GM18907 (cell line): Measurements from ENCODE around the gene RNU2-63P.
"Not testable (repeated sequence)": the region's sequence is repeated elsewhere in the genome, so short reads cannot be mapped to it uniquely, and the experiment has no call there.

ENCODE experiments used
- ATAC-seq: cut with Tn5 transposase; IDR thresholded peaks from one replicate; pipeline ENCODE4 v1.9.1; 2021; ENCODE audit warnings: mild to moderate bottlenecking, moderate library complexity; ENCODE audit not compliant: unreplicated experiment

The RNU2-63P gene

GRCh38 chr2:88032070-88032702 lies 15.8 kb upstream of the RNU2-63P start:
- ATAC-seq: no peak

- ATAC-seq: no peak
Measured at GRCh38 chr2:88028931-88029330, 12.6 kb upstream of the RNU2-63P start.

GRCh38 chr2:88027697-88028389 lies 11.5 kb upstream of the RNU2-63P start:
- peak; percentile 60 for ATAC-seq

GRCh38 chr2:88024509-88024908 lies 8.2 kb upstream of the RNU2-63P start:
- ATAC-seq: no peak

- no peak for ATAC-seq
Measured at GRCh38 chr2:88022669-88022921, 6.2 kb upstream of the RNU2-63P start.

- no peak for ATAC-seq
Measured at GRCh38 chr2:88019985-88020384, 3.6 kb upstream of the RNU2-63P start.

- ATAC-seq: no peak
Measured at GRCh38 chr2:88018909-88019308, 2.6 kb upstream of the RNU2-63P start.

GRCh38 chr2:88018077-88018805 lies 1.9 kb upstream of the RNU2-63P start:
- not testable (repeated sequence) for ATAC-seq

GRCh38 chr2:88017780-88018038 lies 1.4 kb upstream of the RNU2-63P start:
- ATAC-seq: not testable (repeated sequence)

GRCh38 chr2:88016960-88017779 lies 823 bp upstream of the RNU2-63P start:
- peak; percentile 78 for ATAC-seq

GRCh38 chr2:88011011-88011410 lies 5.3 kb downstream of the RNU2-63P start:
- no peak for ATAC-seq

GRCh38 chr2:88010136-88010535 lies 6.2 kb downstream of the RNU2-63P start:
- no peak for ATAC-seq

- ATAC-seq: no peak
Measured at GRCh38 chr2:88006912-88007439, 9.4 kb downstream of the RNU2-63P start.

GRCh38 chr2:88005776-88006175 lies 10.6 kb downstream of the RNU2-63P start:
- ATAC-seq: no peak

GRCh38 chr2:88003074-88003755 lies 13.1 kb downstream of the RNU2-63P start:
- ATAC-seq: no peak

- ATAC-seq: no peak
Measured at GRCh38 chr2:88002359-88002707, 14.0 kb downstream of the RNU2-63P start.

GRCh38 chr2:88000474-88000873 lies 15.9 kb downstream of the RNU2-63P start:
- ATAC-seq: not testable (repeated sequence)

GRCh38 chr2:87996570-87996969 lies 19.8 kb downstream of the RNU2-63P start:
- no peak for ATAC-seq

GRCh38 chr2:87995756-87996155 lies 20.6 kb downstream of the RNU2-63P start:
- ATAC-seq: no peak

- ATAC-seq: not testable (repeated sequence)
Measured at GRCh38 chr2:87994304-87994850, 22.0 kb downstream of the RNU2-63P start.

- not testable (repeated sequence) for ATAC-seq
Measured at GRCh38 chr2:87992569-87992968, 23.8 kb downstream of the RNU2-63P start.
